Measurements from ENCODE around the gene AP4E1.
"Not testable (repeated sequence)": the region's sequence is repeated elsewhere in the genome, so short reads cannot be mapped to it uniquely, and the experiment has no call there.

Gene AP4E1

DNA sequence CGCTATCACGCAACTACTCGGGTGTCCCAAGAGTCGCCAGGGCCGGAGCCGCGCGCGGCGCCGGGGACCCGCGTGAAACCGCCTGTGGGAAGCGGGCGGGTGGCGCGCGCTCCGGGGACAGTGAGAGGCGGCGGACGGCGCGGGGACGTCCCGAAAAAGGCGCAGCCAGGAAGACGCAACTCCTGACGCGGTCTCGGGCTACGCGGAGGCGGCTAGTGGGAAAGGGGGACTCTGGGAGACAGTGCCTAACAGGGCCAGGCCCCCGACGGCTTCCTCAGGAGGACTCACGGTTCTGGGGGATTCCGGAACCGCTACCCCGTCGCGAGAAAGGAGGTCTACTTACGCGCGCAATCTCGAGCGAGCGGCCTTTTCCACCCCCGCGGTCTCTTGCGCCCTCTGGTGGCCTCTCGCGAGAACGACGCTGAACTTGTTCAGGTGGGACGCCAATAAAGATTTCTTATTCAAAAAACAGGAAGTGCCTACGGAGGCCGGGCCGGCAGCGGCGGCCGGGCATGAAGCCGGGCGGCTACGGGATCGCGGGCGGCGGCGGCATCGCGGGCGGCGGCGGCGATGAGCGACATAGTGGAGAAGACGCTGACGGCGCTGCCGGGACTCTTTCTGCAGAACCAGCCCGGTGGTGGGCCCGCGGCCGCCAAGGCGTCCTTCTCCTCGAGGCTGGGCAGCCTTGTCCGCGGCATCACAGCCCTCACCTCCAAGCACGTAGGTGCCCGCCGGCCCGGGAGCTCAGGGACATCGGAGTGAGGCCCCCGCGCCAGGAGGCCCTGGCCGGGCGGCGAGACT lies at the start of gene AP4E1:
AP4E1 (plus strand) TSS at position 475 of the 801 bp plus-strand sequence; CDS start at position 571, 96 bp downstream.
- peak; percentile 88 to 91 for DNase-seq (ENCODE audit: low read depth in 1 of 2, low spot score in 1 of 2)

DNA sequence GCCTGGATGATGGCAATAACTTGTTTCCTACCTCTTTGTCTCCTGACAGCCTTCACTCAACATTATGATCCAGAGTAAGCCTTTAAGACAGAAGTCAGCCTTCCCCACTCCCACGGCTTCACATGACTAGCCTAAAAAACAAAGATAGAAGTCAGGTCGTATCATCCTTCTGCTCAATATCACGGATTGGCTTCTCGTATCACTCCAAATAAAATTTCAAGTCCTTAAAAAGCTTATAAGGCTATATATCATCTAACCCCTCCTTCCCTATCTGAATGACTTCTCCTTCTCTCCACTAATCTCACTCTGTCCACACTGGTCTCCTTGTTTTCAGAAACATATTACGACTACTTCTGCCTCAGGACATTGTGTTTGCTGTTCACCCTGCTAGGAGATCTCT lies 47.7 kb upstream of the AP4E1 start:
- DNase-seq (ENCODE audit: low read depth in 1 of 2, low spot score in 1 of 2) = no peak

DNA sequence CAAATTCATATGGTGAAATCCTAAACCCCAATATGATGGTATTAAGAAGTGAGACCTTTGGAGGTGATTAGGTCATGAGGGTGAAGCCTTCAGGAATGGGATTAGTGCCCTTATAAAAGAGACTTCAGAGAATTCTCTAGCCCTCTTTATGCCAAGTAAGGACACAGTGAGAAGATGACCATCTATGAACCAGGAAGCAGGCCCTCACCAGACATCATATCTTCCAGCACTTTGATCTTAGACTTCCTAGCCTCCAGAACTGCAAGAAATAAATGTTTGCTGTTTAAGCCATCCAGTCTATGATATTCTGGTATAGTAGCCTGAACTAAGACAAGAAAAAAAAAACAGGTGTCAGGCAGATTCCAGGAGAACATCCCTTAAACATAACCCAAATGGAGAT lies 45.9 kb upstream of the AP4E1 start:
- DNase-seq (ENCODE audit: low read depth in 1 of 2, low spot score in 1 of 2) = no peak

DNA sequence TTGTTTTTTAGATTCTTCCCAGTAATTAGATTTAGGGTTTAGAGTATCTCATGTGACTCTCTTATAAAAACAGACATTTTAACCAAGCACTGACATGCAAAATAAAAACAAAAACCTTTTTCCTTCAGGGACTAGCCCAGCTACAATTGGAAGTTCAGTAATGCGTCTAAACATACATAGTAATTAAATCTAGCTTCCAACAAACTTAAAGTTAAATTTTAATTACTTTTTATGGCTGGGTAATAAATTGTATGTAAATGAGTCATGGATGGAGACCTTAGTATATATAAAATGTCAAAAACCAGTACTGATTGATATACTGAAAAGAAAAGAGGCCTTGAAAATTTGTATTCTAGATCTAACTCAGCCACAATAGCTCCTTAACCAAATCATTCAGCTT lies 43.6 kb upstream of the AP4E1 start:
- no peak for DNase-seq (ENCODE audit: low read depth in 1 of 2, low spot score in 1 of 2)

DNA sequence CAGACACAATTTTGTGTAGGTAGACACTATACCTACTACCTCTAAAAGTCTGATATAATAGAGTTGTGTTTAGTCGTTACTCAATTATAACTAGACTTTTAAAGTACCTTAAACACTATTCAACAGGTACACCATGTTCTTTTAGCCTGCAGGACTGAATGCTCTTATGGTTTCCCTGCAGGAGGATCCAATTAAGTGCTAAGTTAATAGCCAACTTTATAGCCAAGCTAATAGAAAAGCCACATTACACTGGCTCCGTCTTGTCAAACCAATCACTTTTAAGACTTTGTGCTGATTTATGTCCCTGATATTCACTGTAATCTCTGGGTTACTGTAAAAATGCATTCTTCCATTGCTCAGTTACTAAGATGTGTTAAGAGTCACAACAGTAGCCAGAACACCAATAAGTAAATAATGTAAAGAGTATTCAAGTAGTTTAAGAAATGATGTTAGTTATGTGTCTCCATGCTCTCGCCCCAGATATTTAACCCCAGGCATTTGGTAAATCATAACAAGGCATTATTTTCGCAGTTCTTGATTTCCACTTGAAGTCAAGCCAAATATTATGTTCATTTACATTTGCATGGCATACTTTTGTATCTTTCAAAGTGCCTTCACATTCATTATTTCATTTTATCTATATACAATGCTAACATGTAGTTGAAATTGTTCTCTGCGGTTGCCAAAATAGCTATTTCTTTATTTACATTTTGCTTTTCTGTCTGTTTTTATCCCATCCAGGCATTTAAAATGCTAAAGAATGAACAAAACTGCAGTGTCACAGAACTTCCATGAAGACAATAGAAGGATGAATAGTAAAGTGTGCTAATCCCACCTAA lies 42.7 kb upstream of the AP4E1 start:
- no peak for DNase-seq (ENCODE audit: low read depth in 1 of 2, low spot score in 1 of 2)

DNA sequence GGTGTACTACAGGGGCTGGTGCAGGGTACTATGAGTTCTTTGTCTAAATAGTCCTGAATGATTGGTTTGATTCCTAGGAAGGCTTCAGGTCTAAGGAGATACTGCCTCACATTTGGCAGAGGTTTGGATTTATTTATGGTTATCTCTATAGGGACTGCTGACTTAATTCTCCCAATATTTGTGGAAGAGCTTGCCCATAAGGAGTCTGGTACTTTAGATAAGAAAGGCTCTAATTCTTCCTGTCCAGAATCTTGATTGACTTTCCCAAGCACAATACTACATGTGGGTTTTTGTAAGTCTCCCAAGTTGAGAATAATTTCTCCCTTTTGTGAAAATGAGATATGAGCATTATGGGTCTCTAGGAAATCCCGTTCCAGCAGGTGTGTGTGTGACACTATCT lies 36.7 kb upstream of the AP4E1 start:
- DNase-seq (ENCODE audit: low read depth in 1 of 2, low spot score in 1 of 2) = no peak

DNA sequence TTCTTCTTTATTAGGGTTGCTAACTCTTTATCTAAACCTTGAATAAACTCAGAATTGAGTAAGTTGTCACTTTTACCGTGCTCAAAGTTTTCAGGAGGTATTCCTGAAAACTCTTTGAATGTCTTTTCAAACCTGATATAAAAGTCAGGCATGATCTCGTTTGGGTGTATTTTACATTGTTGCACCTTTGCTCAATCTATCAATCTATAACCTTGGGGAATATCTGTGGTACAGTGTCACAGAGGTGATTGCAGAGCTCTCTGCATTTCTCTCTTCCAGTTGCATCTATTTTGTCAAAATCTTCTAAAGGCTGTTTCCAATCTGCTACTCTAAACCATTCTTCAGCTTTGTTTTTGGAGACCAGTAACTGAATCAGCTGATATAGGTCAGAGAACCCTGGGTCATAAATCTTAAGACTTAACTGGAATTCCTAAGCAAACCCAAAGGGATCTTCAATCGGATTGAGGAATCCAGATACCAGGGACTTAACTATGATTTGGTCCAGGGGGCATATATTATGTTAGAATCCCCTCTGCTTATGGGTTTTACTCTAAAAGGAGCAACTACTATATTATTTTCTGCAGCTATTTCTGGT lies 35.6 kb upstream of the AP4E1 start:
- DNase-seq (ENCODE audit: low read depth in 1 of 2, low spot score in 1 of 2) = no peak

DNA sequence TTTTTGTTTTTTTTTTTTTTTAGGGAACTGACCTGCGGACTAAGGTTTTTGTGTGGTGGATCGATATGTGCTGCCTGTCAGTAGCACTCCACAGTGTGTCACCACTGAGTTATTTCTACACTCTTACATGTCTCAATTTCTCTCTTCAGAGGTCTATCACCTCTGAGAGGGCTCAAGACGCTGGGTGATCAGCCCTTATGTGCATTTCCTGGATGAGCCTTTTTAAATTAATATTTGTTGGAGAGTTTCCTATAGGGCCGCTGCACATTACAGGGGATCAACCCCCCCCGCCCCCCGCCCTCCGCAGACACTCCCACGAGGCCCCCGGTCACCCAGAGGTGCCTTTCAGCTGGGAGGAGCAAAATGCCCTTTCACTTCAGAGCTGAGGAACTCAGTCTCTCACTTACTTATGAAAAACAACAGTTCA lies 34.5 kb upstream of the AP4E1 start:
- DNase-seq (ENCODE audit: low read depth in 1 of 2, low spot score in 1 of 2) = no peak

DNA sequence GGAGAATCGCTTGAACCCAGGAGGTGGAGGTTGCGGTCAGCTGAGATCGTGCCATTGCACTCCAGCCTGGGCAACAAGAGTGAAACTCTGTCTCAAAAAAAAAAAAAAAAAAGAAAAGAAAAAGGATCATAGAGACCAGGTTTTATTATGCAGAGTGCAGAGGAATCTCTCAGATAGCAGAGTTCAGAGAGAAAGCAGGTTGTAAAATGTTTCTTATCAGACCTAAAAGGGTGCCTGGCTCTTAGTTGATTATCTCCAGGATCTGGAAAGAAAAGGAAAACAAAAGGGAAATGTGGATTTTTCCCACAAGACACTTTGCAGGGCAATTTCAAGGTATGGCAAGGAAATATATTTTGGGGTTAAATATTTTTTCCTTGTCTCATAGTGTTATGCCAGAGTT lies 33.2 kb upstream of the AP4E1 start:
- not testable (repeated sequence) for DNase-seq (ENCODE audit: low read depth in 1 of 2, low spot score in 1 of 2)

DNA sequence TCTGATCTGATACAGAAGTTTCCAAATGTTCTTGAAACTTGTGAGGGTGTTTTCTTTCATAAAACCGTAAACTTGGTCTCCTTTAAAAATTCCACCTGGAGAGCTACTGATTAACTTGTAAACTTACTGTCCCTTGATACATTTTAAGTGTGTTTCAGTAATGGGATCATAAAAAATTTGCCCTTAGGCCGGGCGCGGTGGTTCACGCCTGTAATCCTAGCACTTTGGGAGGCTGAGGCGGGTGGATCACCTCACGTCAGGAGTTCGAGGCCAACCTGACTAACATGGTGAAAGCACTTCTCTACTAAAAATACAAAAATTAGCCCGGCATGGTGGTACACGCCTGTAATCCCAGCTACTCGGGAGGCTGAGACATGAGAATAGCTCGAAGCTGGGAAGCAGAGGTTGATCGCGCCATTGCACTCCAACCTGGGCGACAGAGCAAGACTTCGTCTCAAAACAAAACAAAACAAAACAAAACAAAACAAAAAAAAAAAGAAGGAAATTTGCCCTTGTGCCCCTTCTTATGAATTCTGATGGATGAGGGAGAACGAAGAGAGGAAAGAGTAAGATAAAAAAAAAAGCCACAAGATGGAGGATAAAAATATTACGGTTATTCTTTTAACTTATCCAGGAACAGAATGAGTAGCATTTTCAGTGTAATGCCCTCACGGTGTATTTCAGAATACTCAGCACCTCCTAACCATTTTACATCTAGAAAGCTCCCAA lies 32.1 kb upstream of the AP4E1 start:
- no peak for DNase-seq (ENCODE audit: low read depth in 1 of 2, low spot score in 1 of 2)

DNA sequence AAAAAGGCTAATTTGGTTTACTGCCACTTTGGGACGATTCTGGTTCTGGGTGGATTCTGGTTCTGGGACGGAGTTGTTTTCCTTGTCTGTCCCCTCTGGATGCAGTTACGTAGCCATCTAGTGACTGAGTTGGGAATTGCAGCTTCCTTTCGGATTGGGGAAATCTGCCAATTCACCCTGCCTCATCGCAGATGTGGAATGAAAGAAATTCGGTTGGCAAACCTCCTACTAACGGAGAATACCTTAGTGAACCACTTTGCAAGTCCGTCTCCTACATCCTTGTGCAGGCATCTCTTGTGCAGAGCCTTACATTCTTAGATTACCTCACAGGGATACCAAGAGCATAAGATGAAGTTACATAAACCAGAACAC lies 31.5 kb upstream of the AP4E1 start:
- peak; percentile 13 to 29 for DNase-seq (ENCODE audit: low read depth in 1 of 2, low spot score in 1 of 2)

DNA sequence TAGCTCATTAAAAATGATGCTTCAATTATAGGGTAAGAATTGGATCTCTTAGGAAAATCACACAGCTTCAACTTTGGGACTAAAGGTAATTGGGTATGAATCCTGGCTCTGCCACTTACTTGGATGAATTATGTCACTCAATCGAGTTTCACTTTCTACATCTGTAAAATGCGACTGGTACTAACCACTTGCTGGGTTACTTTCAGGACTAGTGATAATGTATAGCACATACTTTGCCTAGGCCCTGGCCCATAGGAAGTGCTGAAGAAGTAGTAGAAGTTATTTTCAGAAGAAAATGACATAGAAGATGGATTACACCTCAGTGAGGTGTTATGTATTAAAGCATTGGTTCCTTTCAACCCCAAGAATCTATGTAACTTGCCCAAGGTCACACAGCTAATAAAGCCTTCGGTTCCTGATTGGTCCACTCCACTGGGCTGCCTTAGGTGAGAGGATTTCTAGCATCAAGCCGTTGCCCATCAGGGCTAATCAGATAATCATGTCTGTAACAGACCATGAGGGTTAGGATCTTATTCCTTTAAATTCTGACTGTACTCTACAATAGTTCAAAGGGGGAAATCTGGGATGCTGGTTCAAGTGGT lies 29.4 kb upstream of the AP4E1 start:
- DNase-seq (ENCODE audit: low read depth in 1 of 2, low spot score in 1 of 2) = no peak

DNA sequence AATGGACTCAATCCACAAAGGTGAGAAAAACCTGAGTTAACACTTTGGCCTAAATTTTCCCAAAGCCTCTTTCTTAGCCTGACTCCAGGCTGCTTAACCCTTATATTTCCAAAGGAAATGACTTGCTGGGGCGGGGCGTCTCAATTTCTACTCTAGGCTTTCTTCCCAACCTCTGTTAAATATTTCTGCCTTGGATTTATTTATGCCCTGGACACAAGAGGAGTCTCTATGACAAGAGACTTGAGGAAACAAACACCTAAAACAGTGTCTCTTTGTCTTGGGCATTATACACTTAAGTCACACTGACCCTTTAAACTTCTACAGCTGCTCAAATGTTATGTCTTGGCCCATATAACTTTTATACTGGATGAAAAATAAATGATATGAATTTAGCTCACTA lies 28.3 kb upstream of the AP4E1 start:
- no peak for DNase-seq (ENCODE audit: low read depth in 1 of 2, low spot score in 1 of 2)

DNA sequence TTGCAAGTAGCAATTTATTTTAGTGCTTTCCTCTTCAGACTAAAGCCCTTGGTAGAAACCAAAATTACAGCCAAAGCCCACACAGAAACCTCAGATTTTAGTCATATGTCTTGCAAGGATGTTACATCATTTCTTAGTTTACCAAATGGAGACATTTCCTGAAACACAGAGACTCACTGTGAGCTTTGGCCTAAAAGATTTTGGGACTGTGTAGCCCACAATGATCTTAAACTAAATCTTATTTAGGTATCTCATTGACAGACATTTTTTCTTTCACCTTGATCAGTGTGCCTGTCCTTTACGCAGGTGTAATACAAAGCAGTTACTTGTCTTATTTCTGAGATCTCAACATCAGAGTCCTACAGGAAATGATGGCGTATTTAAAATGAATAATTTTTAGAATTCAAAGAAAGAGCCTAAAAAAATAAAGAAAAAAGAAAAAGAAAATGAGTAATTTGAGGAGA lies 27.8 kb upstream of the AP4E1 start:
- no peak for DNase-seq (ENCODE audit: low read depth in 1 of 2, low spot score in 1 of 2)

DNA sequence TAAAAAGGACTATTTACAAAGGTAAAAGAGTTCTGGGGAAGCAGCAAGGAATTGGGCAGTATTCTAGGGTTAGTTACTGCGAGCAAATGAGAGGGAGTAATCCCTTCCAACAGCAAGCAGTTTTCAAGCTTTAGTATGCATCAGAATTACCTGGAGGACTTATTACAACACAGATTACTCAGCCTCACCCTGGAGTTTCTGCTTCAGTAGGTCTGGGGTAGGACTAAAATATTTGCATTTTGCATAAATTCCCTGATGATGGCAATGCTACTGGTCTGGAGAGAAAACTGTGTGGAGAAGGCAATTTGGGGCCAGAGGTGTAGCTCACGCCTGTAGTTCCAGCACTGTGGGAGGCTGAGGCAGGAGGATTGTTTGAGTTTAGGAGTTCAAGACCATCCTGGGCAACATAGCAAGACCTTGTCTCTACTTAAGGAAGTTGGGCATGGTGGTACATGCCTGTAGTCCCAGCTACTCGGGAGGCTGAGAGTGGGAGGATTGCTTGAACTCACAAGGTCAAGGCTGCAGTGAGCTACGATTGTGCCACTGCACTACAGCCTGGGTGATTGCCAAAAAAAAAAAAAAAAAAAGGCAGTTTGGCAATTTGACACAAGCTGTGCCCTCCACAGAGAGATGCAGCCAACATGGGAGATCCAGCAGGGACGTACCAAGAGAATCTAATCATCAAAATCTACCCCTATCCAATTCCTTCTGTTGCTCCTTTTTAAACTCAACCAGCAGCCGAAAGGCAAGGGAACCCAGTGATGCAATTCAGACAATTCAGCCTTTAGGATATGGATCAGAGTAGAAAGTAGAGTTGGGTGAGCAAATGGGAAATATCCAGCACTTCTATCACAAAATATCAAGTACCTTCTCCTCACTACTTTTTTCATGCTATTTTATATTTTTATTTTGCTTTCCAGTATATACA lies 27.1 kb upstream of the AP4E1 start:
- no peak for DNase-seq (ENCODE audit: low read depth in 1 of 2, low spot score in 1 of 2)

DNA sequence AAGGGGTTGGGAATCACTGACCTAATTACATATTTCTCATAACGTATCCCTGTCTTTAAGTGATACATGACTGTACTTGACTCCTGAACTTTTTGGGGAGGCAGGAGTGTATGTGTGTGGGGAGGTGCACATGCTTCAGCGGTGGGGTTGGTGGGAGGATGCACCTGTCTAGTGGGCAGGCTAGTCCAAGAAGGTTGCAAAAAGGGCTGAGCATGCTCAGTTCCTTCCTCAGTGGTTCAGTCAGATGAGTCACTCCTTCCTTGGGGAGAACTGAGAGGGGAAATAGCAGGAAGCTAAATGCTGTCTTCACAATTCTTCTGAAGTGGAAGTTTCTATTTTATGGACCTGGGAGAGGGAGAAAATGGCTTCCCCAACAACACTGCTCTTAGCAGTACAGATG lies 24.6 kb upstream of the AP4E1 start:
- DNase-seq (ENCODE audit: low read depth in 1 of 2, low spot score in 1 of 2) = no peak

DNA sequence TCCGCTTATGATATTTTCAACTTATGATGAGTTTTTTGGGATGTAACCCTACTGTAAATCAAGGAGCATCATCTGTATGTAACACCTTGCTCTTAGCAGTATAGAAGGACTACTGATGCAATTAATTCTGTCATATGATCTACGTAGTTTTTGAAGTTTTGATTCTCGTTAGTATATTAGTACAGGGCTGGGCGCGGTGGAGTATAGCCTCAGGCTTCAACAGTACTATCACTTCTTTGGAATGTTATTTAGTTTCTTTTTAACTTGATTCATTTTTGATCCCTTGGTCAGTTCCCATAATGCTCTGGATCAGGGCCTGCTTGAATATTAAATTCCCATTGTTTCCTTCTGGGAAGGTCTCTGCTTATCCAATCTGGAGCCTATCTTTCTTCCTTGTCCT lies 23.9 kb upstream of the AP4E1 start:
- no peak for DNase-seq (ENCODE audit: low read depth in 1 of 2, low spot score in 1 of 2)

DNA sequence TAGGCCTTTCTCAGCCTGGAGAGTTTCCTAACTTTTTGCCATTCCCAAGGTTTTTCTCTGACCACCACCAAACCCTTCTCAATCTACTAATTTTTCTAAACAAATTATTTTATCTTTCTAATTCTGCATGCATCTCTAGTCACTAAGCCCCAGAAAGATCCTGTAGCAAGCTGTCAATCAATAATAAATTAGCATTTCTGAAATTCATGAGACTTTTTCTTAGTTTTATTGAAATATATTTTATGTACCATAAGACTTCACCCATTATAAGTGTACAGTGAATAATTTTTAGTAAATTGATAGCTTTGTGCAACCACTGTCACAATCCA lies 22.4 kb upstream of the AP4E1 start:
- no peak for DNase-seq (ENCODE audit: low read depth in 1 of 2, low spot score in 1 of 2)

DNA sequence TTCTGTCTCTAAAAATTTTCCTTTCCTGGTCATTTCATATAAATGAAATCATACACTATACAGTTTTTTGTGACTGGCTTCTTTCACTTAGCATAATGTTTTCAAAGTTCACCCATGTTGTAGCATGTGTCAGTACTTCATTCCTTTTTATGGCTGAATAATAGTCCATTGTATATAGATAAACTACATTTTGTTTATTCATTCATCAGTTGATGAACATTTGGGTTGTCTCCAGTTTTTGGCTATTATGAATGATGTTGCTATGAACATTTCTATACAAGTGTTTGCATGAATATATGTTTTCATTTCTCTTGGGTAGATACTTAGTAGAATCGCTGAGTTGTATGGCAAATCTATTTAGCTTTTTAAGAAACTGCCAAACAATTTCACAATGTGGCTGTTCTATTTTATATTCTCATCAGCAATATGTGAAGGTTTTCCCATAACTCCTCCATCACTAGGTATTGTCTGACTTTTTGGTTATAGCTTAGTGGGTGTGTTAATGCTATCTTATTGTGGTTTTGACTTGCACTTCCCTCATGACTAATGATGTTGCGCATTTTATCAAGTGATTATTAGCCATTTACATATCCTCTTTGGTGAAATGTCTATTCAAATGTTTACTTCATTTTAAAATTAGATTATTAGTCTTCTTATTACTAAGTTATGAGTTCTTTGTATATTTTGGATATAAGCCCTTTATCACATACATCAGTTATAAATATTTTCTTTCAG lies 21.7 kb upstream of the AP4E1 start:
- no peak for DNase-seq (ENCODE audit: low read depth in 1 of 2, low spot score in 1 of 2)

Data from stimulated activated CD4-positive, alpha-beta T cell treated with anti-CD3 and anti-CD28 coated beads, Interleukin-15, amount 100 ng/mL, for 1 hour (primary cell).